HG03196 (cell line): ENCODE results near the gene TP63.
"Not testable (repeated sequence)": the region's sequence is repeated elsewhere in the genome, so short reads cannot be mapped to it uniquely, and the experiment has no call there.

Experiments
- ATAC-seq: cut with Tn5 transposase; IDR thresholded peaks from one replicate; pipeline ENCODE4 v1.9.1; 2021; ENCODE audit not compliant: unreplicated experiment

TP63 gene

DNA sequence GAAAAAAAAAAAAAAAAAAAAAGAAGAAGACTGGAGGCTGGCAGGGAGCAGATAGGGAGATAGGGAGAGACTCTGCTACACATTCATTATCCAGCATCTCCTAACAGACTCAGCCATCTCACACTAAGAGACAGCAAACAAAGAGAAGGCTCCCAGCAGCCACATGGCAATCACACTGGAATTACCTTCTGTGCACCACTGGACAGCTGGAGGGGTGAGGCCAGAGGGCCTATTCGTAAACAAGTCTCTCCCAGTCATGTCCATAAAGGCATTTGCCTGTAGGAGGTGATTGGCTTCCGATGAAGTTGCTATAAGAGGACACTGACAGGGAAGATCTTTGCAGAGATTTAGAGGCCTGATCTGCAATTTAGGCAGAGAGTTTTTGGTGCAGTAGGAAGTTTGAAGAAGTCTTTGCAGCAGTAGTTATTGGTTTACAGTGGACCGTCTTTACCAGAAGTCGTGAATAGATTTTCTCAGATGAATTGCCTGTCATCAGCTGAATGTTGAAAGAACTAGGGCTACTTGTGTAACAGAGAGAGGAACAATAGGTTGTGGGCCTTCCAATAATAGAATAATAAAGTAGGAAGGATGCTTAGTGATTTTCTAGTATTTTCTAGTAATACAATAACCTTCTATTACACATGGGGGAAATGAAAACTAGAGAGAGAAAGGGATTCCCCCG, 89.7 kb downstream of the TP63 start:
- ATAC-seq: no peak

DNA sequence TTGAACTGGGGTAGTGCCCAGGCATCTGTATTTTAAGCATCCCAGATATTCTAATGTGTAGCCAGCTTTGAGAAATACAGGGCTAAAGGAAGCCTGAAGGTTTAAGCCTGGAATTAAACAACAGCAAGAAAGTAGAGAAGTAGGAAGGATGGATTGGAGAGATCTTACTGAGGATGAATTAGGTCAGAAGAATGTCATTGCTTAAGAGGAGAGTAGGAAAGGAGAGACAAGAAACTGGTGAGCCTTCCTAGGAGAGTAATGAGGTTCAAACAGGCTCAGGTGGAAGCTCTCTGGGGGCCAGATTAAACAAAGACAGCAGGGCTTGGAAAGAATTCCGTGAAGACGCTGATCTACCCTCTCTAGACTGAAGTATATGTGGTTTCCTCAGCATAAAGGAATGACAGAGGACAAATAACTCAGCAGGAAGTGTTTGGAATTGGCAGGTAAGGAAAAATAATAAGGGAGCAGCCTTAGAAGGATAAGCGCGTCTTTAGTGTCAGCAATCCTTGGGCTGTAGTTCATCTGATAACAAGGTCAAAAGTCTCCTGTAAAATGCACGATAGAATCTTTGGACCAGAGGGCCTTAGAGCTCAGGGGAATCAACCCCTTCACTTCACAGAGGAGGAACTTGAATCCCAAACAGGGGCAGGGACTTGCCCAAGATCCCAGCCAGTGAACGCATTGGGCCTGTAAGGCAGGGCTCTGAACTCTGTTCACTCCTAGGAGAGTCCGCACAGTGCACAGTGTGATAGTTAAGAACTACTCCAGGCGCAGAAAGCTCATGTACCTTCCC, 90.9 kb downstream of the TP63 start:
- no peak for ATAC-seq

- no peak for ATAC-seq
Measured at GRCh38 chr3:189724356-189724755, 93.2 kb downstream of the TP63 start.

- ATAC-seq: no peak
Measured at GRCh38 chr3:189726277-189726676, 95.1 kb downstream of the TP63 start.

DNA sequence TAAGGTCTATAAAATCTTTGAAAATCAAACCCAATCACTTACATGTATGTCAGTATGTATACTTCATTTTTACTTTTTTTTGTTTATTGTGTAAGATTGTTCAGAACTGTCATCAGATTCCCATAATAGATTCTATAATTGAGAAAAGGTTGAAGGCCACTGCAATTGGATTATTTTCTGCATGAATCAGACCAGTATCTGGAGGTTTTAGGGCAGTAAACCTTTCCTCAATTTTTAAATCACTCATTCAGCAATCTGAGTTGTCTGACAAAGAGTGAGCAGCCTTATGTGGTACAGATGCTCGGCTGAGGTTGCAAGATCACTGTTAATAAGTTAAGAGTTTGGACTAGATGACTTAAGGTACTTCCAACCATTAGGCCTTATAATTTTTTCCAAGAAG, 96.0 kb downstream of the TP63 start:
- ATAC-seq: no peak

DNA sequence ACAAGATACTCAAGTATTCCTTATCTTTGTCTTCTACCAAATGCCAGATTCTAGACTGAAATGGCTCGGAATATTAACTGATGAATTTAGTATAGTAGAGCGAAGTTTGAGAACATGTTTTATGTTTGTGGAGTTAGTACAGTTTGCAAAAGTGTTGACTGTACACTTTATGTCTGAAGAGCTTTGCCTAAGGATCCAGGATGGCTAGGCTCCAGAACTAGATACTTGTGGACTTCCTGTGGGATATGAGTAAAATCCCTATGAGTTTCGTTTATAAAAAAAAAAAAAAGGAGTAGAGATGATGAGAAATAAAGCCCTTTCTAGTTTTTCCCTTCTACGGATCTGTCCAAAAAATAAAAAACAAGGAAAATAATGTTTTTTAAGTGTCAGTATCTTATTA, 96.7 kb downstream of the TP63 start:
- no peak for ATAC-seq

DNA sequence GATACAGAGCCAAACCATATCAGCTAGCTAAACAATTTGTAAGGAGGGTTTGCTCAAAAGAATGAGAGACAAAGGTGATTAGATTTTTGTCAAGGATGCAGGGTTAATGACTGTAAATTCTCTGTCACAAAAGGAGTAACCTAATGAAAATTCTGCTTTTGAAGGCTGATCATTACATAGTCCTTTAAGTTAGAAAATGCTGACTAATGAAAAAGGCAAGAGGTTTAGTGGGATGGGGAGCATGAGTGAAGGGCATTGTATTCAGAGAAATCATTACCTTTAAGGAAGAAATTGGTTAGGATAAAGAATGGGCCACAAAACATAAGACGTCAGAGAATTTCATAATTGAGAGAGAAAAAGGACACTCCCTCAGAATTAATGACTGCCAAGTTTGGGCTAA, 97.7 kb downstream of the TP63 start:
- no peak for ATAC-seq

- no peak for ATAC-seq
Measured at GRCh38 chr3:189734061-189734460, 102.9 kb downstream of the TP63 start.

GRCh38 chr3:189735913-189736312, 104.7 kb downstream of the TP63 start:
- no peak for ATAC-seq

DNA sequence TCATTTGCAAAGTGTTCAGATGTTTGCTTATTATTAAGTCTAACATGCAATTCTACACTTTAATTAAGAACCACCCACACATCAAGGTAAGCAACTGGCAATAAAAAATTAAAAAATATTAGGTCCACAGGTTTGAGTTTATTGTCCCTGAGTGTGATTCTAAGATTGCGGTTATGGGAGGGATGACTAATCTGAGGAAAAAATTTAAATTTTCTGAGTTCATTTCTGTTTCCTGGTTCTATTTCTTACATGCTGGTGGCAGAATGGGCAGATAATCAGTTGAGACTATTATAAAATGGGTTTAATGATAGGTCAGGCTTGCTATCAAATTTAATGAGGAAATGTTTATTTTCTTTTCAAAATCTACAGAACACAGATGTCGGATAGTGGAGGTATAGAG, 105.9 kb downstream of the TP63 start:
- ATAC-seq: no peak

- no peak for ATAC-seq
Measured at GRCh38 chr3:189737619-189738018, 106.4 kb downstream of the TP63 start.

DNA sequence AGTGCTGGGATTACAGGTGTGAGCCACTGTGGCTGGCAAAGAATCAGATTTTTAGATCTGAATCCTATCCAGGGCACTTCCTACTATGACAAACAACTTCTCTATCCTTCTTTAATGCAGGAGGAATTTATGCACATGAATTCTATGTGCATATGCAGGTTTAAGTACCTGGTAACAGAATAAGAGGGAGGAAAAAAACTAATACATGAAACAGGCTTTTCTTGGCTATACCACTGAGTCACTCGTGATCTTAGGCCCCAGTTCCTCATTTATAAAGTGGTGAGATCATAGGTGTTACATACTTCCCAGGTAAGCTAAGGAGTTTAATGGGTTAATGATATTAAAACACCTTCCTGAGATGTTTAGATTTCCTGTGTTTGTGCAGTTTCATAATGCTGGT, 108.2 kb downstream of the TP63 start:
- no peak for ATAC-seq

GRCh38 chr3:189740156-189740555, 109.0 kb downstream of the TP63 start:
- no peak for ATAC-seq

DNA sequence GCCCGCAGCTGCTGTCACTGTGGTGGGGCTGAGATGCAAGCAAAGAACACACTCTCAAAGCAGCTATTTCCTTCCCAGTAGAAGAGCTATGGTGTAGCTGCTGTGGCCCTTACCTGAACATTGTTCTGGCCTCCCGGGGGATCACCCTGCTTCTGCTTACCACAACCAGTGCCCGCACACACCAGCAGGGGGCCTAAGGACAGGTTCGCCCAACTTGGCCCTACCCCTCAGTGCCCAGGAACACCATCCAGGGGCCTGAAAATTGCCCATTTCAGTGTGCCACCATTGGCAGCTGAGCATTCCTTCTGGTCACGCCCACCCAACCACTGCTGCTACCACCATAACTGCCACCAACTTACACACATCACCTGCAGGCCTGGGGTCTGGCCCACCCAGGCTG, 113.0 kb downstream of the TP63 start:
- ATAC-seq: no peak

GRCh38 chr3:189745622-189746021, 114.4 kb downstream of the TP63 start:
- ATAC-seq: no peak

DNA sequence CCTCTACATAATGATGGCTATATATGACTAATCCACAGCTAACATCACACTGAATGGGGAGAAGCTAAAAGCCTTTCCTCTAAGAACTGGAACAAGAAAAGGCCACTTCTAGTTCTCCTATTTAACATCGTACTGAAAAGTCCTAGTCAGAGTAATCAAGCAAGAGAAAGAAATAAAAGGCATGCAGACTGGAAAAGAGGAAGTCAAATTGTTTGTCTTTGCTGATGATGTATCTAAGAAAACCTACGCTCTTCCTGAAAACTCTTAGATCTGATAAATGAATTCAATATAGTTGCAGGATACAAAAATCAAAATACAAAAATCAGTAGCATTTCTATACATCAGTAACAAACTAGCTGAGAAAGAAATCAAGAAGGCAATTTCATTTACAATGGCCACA, 116.9 kb downstream of the TP63 start:
- no peak for ATAC-seq

DNA sequence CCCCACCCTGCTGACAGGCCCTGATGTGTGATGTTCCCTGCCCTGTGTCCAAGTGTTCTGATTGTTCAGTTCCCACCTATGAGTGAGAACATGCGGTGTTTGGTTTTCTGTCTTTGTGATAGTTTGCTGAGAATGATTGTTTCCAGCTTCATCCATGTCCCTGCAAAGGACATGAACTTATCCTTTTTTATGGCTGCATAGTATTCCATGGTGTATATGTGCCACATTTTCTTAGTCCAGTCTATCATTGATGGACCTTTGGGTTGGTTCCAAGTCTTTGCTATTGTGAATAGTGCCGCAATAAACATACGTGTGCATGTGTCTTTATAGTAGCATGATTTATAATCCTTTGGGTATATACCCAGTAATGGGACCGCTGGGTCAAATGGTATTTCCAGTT, 119.8 kb downstream of the TP63 start:
- not testable (repeated sequence) for ATAC-seq

DNA sequence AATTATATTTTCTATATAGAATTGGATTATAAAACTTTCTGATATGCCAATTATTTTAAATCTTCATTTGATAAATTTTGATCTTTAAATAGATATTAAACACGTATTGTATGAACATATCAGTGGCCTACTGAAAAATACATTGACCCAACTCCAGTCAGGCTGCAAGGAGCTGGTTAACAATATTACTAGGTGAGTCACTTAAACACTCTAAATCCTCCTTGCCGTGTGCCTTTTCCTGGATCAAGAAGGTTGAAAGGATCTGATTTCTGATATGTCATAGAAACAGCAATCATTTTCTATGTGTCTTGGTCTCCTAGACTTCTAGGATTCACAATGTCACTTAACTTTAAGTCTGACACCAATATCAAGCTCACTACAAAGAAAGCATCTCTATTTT, 123.2 kb downstream of the TP63 start:
- ATAC-seq: no peak

DNA sequence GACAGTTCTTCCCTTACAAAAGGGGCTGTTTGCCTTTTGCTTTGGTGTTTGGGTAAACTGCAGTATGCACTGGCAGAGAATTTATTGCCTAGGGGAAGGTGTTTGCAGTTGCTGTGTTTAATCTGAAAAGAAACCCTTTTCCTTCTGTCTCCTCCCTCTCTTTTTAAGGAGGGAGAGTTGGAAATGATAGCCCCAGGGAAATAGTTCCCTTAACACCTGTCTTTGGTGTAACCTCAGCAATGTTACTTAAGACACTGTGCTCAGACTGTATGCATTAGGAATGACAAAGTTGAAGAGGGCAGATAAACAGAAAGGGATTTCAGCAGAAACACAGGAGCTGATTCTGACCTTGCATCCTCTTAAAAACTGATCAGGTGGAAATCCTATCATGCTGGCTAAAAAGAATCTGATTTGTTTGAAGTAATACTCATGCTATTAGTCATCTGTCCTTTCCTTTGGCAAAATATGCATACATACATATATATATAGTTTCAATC, 125.4 kb downstream of the TP63 start:
- no peak for ATAC-seq

DNA sequence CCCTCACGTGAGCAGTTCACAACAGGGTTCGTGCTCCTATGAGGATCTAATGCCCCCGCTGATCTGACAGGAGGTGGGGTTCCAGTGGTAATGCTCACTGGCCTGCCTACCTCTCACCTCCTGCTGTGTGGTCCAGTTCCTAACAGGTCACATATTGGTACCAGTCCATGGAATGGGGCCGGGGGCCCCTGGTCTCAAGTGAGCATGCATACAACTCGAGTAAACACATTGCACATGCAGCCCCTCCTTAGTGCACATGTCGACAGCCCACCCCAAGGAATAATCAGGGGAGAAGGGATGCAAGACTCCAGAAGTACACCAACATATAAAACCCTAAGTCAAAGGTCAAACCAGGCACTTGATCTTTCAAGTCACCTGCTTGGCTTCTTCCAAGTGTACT, 127.0 kb downstream of the TP63 start:
- ATAC-seq: no peak

DNA sequence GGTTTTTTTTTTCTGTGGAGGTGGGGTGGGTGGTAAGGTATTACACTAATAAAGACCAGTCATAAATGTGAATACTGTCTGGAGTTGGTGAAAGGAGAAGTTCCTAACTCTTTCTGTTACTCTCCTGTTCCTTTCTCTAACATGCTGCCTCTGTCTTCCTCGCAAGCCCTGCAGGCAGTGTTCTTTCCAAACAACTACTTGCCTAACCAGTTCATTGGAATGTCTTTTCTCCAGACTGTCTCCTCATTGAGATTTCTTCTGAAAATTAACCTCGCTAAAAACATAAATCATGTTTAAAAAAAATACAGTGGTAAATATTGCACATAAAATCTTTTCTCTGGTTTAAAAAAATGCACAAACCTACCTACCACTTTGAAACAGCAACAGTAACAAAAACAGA, 135.2 kb downstream of the TP63 start:
- ATAC-seq: no peak

DNA sequence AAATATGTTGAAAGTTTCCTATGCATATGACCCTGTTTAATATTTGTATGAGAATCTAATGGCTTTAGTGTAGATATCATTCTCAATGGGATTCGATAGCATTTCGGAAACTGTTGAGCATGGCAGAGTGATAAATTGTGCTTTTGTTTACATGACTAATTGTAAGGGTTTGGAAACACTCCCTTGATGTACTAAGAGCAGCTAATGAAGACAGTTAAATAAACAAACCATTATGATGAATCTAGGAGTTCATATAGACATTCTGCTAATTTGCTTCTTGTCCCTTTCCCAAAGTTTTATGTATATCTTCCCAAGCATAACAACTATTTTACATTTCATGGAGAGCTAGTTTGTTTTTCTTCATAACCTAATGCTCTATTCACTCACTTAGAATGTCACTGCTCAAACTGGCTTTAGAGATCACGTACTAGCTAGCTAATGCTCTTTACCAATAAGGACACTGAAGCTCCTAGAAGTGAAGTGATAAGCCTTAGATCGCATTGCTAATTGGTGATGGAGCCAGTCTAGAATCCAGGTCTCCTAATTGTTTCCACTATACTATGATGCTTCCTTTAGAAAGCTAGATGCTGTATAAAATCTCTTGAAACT, 140.8 kb downstream of the TP63 start:
- ATAC-seq: no peak
